Effector CD4-positive, alpha-beta T cell (primary cell): ENCODE measurements around the gene TMEM121.

Experiments used
- DNase-seq: peaks from one replicate; pipeline ENCODE4 v3.0.0-alpha.2; 2020

The TMEM121 gene

GRCh38 chr14:105487449-105487985 lies 38.9 kb upstream of the TMEM121 start:
- peak; percentile 66 for DNase-seq

- DNase-seq, result no peak
These were observed 38.2 kb upstream of the TMEM121 start for GRCh38 chr14:105487986-105488777.

GRCh38 chr14:105488781-105489541 lies 37.4 kb upstream of the TMEM121 start:
- DNase-seq, result no peak

GRCh38 chr14:105489542-105490266 lies 36.7 kb upstream of the TMEM121 start:
- peak; percentile 83 for DNase-seq

GRCh38 chr14:105490267-105490571 lies 36.2 kb upstream of the TMEM121 start:
- DNase-seq, result no peak

GRCh38 chr14:105490572-105491365 lies 35.6 kb upstream of the TMEM121 start, which contains the start of gene TEDC1:
Gene TEDC1 (plus strand): TSS chr14:105491246. CDS start chr14:105491376, 130 bp downstream.
- DNase-seq, result peak; percentile 98

GRCh38 chr14:105491366-105491973 lies 34.9 kb upstream of the TMEM121 start:
- DNase-seq, result peak; percentile 83

GRCh38 chr14:105492031-105492970 lies 34.1 kb upstream of the TMEM121 start:
- DNase-seq, result no peak

- DNase-seq, result no peak
These were observed 33.2 kb upstream of the TMEM121 start for GRCh38 chr14:105492971-105493871.

- no peak for DNase-seq
These were observed 32.3 kb upstream of the TMEM121 start for GRCh38 chr14:105493921-105494605.

- DNase-seq, result no peak
These were observed 31.8 kb upstream of the TMEM121 start for GRCh38 chr14:105494606-105494929.

- no peak for DNase-seq
These were observed 31.0 kb upstream of the TMEM121 start for GRCh38 chr14:105495101-105495989.

GRCh38 chr14:105495990-105496830 lies 30.2 kb upstream of the TMEM121 start:
- DNase-seq, result no peak

GRCh38 chr14:105496831-105497591 lies 29.4 kb upstream of the TMEM121 start:
- DNase-seq, result no peak

- no peak for DNase-seq
These were observed 28.5 kb upstream of the TMEM121 start for GRCh38 chr14:105497671-105498429.
